PC-3 (cell line): ENCODE measurements around the gene CHD6.

Experiments
- EZH2 ChIP-seq: fragments of 300-600 bp; sonication (generic); IDR thresholded peaks from one replicate; pipeline ENCODE4 v1.6.1; 2017; ENCODE audit warnings: antibody characterized with exemption, mild to moderate bottlenecking, low read length; ENCODE audit not compliant: unreplicated experiment
- EZH2phosphoT487 ChIP-seq: fragments of 300-600 bp; sonication (generic); IDR thresholded peaks from 2 replicates; pipeline ENCODE4 v1.6.1; 2018; ENCODE audit warnings: mild to moderate bottlenecking, antibody characterized with exemption, low read length, borderline replicate concordance
- TF ChIP-seq, protein P1 (sequence below): fragments of 300-600 bp; sonication (generic); conservative IDR thresholded peaks from 2 replicates; pipeline ENCODE4 v1.5.1; 2017; ENCODE audit warnings: antibody characterized with exemption, low read depth, mild to moderate bottlenecking, low read length

DNA sequence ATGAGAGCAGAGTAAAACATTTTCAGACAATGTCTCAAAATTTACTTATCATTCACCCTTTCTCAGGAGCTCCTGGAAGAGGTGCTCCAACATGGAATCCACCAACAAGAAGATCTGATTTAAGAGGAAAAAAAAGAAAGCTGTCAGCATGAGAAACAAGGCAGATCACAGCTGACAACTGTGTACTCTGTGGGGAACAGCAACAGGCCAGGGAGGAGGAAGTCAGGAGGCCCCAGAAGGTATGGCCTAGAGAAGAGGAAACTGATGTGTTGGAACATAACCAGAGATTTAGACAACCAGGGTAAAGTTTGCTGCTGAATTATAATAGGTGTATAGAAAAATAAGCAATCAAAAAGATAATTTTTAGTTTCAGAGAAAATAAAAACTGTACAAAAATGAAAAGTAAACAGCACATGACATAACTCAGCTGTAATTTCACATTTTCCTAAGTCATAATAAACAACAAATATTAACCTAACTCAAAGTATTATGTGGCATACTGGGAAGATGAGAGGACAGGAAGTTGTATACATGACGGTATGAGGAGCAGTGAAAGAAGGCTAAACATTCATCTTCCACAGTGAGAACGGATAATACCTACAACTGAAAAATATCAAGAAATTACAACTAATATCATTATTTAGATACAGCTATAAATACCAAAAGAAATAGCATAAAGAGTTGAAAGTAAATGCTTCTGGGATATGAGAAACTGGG, 138.0 kb downstream of the CHD6 start:
- TF ChIP-seq, protein P1, sequence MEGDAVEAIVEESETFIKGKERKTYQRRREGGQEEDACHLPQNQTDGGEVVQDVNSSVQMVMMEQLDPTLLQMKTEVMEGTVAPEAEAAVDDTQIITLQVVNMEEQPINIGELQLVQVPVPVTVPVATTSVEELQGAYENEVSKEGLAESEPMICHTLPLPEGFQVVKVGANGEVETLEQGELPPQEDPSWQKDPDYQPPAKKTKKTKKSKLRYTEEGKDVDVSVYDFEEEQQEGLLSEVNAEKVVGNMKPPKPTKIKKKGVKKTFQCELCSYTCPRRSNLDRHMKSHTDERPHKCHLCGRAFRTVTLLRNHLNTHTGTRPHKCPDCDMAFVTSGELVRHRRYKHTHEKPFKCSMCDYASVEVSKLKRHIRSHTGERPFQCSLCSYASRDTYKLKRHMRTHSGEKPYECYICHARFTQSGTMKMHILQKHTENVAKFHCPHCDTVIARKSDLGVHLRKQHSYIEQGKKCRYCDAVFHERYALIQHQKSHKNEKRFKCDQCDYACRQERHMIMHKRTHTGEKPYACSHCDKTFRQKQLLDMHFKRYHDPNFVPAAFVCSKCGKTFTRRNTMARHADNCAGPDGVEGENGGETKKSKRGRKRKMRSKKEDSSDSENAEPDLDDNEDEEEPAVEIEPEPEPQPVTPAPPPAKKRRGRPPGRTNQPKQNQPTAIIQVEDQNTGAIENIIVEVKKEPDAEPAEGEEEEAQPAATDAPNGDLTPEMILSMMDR = no peak
- no peak for TF ChIP-seq EZH2phosphoT487
- TF ChIP-seq EZH2 = no peak
